GM23248 (cell line): ENCODE measurements around the gene APRT.

Experiments used
- EZH2 ChIP-seq: fragments of 200-600 bp; sonication (generic); IDR thresholded peaks from 2 replicates; pipeline ENCODE4 v1.6.1; 2018; ENCODE audit warnings: antibody characterized with exemption, mild to moderate bottlenecking; ENCODE audit not compliant: insufficient read depth, poor library complexity, severe bottlenecking
- EZH2phosphoT487 ChIP-seq: fragments of 200-600 bp; sonication (generic); IDR thresholded peaks from 2 replicates; pipeline ENCODE4 v1.6.1; 2018; ENCODE audit warnings: antibody characterized with exemption, moderate library complexity, mild to moderate bottlenecking, low read depth; ENCODE audit not compliant: insufficient read depth

GRCh38 chr16:88815227-88815626 lies 3.5 kb upstream of the APRT start:
- TF ChIP-seq EZH2phosphoT487 (no peak), EZH2 (no peak)
